Activated naive CD4-positive, alpha-beta T cell treated with anti-CD3 and anti-CD28 coated beads, Interleukin-2, amount 50 U/mL, for 24 hours (primary cell): ENCODE results near the gene KRTAP3-1.

Experiments
- H3K27ac Mint-ChIP-seq: one replicate; pipeline ENCODE4 v1.8.0; 2021; ENCODE audit warnings: mild to moderate bottlenecking, mixed read lengths
- H3K27me3 Mint-ChIP-seq: one replicate; pipeline ENCODE4 v1.8.0; 2021; ENCODE audit warnings: mixed read lengths
- H3K36me3 Mint-ChIP-seq: one replicate; pipeline ENCODE4 v1.8.0; 2021; ENCODE audit warnings: mixed read lengths
- H3K4me1 Mint-ChIP-seq: one replicate; pipeline ENCODE4 v1.8.0; 2021; ENCODE audit warnings: mixed read lengths
- H3K4me3 Mint-ChIP-seq: one replicate; pipeline ENCODE4 v1.8.0; 2021; ENCODE audit warnings: mild to moderate bottlenecking, mixed read lengths
- H3K9me3 Mint-ChIP-seq: one replicate; pipeline ENCODE4 v1.8.0; 2021; ENCODE audit warnings: mixed read lengths

KRTAP3-1 gene

DNA sequence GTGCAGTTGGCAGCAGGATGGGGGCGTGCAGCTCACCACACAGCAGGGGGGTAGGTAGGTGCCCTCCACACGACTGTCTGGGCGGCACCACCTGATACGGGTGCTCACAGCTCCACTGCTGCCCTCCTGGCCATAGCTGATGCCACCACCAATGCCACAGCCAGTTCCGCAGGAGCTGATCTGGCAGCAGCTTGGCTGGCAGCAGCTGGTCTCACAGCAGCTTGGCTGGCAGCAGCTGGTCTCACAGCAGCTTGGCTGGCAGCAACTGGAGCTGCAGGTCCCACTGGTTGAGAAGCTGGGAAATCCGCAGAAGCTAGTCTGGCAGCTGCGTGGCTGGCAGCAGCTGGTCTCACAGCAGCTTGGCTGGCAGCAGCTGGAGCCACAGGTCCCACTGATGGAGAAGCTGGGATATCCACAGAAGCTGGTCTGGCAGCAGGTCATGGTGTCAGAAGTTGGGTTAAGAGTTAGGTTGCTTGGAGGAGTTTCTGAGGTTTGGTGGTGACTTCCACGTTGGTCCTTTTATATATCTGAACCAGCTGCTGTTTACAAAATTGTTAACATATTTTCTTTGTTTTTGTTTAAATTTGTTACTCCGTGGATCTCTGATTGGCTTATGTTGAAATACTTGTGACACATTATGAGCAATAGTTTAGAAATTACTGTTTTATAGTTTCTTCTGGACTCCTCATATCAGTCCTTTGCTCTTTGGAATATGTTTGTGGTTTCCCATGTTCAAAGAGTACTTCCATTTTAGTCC is 18.0 kb upstream of the KRTAP3-1 start, which contains the start of gene KRTAP1-5:
Gene KRTAP1-5, minus strand, starts transcription at position 494 of the 757 bp plus-strand sequence. Its CDS starts 53 bp downstream, at position 441.
- H3K36me3 Mint-ChIP-seq = no peaks in the 10 kb centered on the region
- H3K4me1 Mint-ChIP-seq = no peaks in the 10 kb centered on the region
- no peaks in the 10 kb centered on the region for H3K9me3 Mint-ChIP-seq
- no peak within 1 kb of the TSS for H3K4me3 Mint-ChIP-seq
- no peak within 1 kb of the TSS for H3K27ac Mint-ChIP-seq
- H3K27me3 Mint-ChIP-seq = peaks cover 12% of the 10 kb centered on the region

DNA sequence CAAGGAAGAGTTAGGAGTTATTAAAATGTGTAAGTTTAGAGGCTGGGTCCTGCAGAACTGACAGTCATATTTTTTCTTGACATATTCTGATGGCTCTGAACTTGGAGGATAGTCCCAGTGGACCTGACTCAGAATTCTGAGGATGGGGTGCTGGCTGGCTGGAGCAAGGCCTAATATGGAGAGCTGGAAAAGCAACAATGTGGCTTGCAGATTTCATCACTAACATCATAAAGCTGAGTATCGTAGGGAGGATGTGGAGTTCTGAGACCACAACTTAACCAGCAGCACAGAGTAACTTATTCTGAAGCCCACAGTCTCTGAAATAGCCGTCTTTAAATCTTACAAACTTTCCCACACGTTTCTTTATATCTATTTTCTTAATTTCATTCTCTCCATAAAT is 15.8 kb upstream of the KRTAP3-1 start:
- Mint-ChIP-seq H3K4me1 (no peaks in the 10 kb centered on the region), H3K4me3 (no peak overlapping the region), H3K27me3 (peaks cover 8% of the 10 kb centered on the region)

DNA sequence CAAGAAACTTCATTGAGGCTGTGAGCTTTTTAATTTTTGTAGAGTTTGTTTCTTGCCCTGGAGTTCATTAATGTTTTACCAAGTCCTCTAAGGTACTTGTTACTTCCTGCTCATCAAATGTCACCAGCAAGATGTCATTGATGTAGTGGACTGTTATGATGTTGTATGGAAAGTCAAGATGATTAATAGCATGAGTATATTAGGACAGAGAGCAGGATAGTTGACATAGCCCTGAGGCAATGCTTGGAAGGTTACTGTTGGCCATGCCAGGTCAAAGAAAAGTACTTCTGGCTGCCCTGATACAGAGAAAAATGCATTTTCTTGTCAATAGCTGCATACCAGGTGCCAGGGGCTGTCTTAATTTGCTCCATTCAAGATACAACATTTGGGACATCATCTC is 11.4 kb upstream of the KRTAP3-1 start:
- H3K9me3 Mint-ChIP-seq = no peaks in the 10 kb centered on the region
- H3K27ac Mint-ChIP-seq = no peak overlapping the region
- H3K4me1 Mint-ChIP-seq = no peaks in the 10 kb centered on the region
- no peaks in the 10 kb centered on the region for H3K36me3 Mint-ChIP-seq
- no peak overlapping the region for H3K4me3 Mint-ChIP-seq
- H3K27me3 Mint-ChIP-seq = peaks cover 1% of the 10 kb centered on the region

More for the DNA sequence above, 15.8 kb upstream of the KRTAP3-1 start:
- no peaks in the 10 kb centered on the region for H3K9me3 Mint-ChIP-seq
- H3K36me3 Mint-ChIP-seq = no peaks in the 10 kb centered on the region
- H3K27ac Mint-ChIP-seq = no peak overlapping the region

DNA sequence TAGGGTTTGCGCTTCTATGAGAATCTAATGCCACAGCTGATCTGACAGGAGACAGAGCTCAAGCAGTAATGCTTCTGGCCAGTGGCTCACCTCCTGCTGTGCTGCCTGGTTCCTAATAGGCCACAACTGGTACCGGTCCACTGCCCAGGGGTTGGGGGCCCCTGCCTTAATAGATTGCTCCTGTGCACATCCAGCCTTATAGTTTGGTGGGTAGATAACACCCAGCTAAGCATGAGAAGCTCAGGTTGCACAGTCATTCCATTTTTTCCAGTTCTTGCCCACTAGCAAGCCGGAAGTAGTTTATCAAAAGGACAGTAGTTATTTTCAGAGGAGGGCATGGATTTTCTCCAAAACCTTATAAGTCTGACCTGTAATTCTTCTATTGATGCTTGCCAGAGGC is 10.5 kb upstream of the KRTAP3-1 start:
- H3K9me3 Mint-ChIP-seq = no peaks in the 10 kb centered on the region
- H3K27ac Mint-ChIP-seq = no peak overlapping the region
- no peaks in the 10 kb centered on the region for H3K36me3 Mint-ChIP-seq
- peaks cover 3% of the 10 kb centered on the region for H3K27me3 Mint-ChIP-seq
- H3K4me3 Mint-ChIP-seq = no peak overlapping the region
- no peaks in the 10 kb centered on the region for H3K4me1 Mint-ChIP-seq

DNA sequence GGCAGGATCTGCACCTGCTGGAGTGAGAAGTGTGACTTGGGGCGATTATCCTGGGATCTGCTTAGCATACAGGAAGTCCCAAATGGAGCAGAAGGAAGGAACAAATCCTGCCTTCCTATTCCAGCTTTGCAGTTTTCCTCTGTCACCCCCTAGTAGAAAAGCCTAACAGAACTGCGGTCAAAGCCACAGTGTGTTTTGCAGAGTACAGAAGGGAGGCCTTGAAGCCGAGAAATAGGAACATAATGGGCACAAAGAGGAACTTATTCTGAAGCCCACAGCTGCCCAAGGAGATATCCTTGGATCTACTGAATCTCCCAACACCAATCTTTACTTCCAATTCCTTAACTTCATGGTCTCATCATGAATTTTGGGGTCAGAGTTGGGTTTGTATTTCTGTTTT is 9.6 kb upstream of the KRTAP3-1 start:
- peaks cover 2% of the 10 kb centered on the region for H3K27me3 Mint-ChIP-seq
- H3K4me3 Mint-ChIP-seq = no peak overlapping the region
- no peak overlapping the region for H3K27ac Mint-ChIP-seq
- no peaks in the 10 kb centered on the region for H3K9me3 Mint-ChIP-seq
- no peaks in the 10 kb centered on the region for H3K36me3 Mint-ChIP-seq
- H3K4me1 Mint-ChIP-seq = no peaks in the 10 kb centered on the region

DNA sequence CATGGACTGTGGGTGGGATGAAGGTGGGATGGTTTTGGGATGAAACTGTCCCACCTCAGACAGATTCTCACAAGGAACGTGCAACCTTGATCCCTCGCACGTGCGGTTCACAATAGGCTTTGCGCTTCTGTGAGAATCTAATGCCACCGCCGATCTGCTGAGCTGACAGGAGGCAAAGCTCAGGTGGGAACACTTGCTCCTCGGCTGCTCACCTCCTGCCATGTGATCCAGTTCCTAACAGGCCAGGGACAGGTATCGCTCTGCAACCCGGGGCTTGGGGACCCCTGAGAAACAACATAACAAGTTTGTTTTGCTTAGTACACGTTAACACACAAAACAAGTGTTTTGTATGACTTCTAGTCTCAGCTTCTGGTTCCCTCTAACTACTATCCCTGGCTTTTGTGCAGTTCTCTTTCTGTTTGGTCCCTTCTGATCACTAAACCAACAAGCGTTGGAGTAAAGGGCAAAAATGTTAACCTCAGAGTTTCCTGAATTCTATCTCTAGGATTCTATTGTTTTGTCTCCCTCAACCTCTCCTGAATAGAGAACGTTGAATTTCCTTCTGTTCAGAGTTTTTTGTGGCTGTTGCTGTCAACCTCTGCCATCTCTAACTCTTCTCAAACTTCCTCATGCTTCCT is 7.8 kb upstream of the KRTAP3-1 start:
- H3K27me3 Mint-ChIP-seq = peaks cover 2% of the 10 kb centered on the region
- H3K36me3 Mint-ChIP-seq = no peaks in the 10 kb centered on the region
- H3K9me3 Mint-ChIP-seq = no peaks in the 10 kb centered on the region
- H3K27ac Mint-ChIP-seq = no peak overlapping the region
- H3K4me1 Mint-ChIP-seq = no peaks in the 10 kb centered on the region
- no peak overlapping the region for H3K4me3 Mint-ChIP-seq

DNA sequence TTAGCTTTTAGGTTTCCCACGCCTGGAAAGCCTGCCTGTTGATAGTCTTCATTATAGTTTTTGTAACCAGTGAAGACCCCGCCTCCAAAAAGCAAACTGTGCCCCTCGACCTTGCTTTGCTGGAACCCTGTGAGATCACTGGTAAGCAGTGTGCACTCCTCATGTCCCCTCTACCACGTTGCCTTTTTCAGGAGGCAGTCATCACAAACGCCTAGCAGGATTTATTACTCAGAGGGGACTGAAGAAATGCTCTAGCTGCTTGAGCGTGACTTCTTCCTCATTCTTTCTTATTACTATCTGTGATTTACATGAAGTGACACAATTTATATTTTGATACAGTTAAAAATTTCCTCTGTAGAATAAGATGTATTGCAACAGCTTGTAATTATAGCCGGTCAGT is 6.5 kb upstream of the KRTAP3-1 start:
- no peaks in the 10 kb centered on the region for H3K36me3 Mint-ChIP-seq
- peaks cover 2% of the 10 kb centered on the region for H3K27me3 Mint-ChIP-seq
- no peaks in the 10 kb centered on the region for H3K4me1 Mint-ChIP-seq
- H3K27ac Mint-ChIP-seq = no peak overlapping the region
- H3K9me3 Mint-ChIP-seq = no peaks in the 10 kb centered on the region
- H3K4me3 Mint-ChIP-seq = no peak overlapping the region

DNA sequence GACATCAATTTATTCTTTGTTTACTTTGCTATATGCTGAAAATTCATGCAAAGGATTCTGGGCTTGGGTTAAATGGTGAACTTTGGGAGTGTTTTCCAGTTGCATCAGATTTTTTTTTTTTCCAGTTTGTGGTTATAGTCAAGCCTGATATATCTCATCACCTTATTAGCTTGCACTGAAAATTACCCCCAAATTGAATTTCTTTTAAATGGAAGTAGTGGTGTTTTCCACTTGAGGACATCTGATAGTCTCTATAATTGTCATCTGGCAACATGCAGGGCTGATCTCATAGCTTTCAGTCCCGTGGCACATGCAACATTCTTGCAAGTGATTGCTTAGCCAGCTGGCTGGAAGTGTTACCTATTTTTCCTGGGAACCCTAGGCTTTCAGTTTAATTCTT is 4.7 kb upstream of the KRTAP3-1 start:
- H3K9me3 Mint-ChIP-seq = no peaks in the 10 kb centered on the region

DNA sequence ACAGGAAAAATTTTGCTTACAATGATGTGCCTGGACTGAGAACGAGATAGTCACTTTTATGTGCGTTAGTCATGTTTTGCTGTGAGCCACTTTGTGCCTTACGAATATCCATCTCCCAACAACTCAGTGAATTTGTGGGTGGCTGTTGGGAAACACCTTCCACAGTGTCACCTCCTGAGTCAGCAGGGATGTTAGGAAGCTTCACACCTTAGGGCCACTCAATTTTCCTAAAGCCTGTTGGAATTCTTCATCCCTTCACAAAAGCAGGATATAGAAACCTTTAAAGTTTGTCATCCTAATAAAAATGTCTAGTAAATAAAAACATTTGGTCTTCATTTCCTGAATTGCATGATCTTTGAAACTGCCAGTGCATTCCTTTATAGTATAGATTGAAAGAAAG is 4.3 kb upstream of the KRTAP3-1 start:
- H3K27me3 Mint-ChIP-seq = peaks cover 2% of the 10 kb centered on the region
- no peak overlapping the region for H3K27ac Mint-ChIP-seq
- no peaks in the 10 kb centered on the region for H3K4me1 Mint-ChIP-seq
- H3K9me3 Mint-ChIP-seq = no peaks in the 10 kb centered on the region
- H3K4me3 Mint-ChIP-seq = no peak overlapping the region
- H3K36me3 Mint-ChIP-seq = no peaks in the 10 kb centered on the region

More for the DNA sequence above, 4.7 kb upstream of the KRTAP3-1 start:
- Mint-ChIP-seq H3K4me3 (no peak overlapping the region), H3K27me3 (peaks cover 2% of the 10 kb centered on the region), H3K36me3 (no peaks in the 10 kb centered on the region), H3K4me1 (no peaks in the 10 kb centered on the region), H3K27ac (no peak overlapping the region)

DNA sequence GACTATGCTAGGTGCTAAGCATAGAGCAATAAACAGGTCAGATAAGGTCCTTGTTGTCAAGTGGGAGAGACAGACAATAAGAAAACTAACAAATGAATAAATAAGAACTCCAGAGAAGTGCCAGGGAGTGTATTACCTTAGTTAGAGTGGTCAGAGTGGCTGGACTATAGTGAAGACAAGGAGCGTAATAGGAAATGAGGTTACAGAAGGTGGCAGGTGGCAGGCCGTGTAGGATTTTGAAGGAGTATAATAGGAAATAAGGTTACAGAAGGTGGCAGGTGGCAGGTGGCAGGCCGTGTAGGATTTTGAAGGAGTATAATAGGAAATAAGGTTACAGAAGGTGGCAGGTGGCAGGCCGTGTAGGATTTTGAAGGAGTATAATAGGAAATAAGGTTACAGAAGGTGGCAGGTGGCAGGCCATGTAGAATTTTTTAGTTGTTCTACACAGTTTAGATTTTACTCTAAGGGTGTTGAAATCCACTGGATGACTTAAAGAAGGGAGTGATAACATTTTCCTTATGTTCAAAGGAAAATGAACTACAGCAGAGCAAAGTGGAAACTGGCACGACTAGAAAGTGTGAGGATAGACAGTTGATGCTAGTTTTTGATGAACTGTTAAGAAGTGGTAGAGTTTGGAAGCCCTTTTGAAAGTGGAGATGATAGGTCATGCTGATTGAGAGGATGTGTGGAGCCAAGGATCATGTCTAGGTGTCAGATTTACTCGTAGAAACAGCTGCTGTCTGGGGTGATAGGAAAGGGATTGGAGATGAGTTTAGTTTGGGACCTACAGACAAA is 3.6 kb upstream of the KRTAP3-1 start:
- Mint-ChIP-seq H3K9me3 (no peaks in the 10 kb centered on the region), H3K36me3 (no peaks in the 10 kb centered on the region), H3K27ac (peak overlapping the region; percentile 9), H3K27me3 (peaks cover 2% of the 10 kb centered on the region), H3K4me1 (no peaks in the 10 kb centered on the region), H3K4me3 (no peak overlapping the region)

DNA sequence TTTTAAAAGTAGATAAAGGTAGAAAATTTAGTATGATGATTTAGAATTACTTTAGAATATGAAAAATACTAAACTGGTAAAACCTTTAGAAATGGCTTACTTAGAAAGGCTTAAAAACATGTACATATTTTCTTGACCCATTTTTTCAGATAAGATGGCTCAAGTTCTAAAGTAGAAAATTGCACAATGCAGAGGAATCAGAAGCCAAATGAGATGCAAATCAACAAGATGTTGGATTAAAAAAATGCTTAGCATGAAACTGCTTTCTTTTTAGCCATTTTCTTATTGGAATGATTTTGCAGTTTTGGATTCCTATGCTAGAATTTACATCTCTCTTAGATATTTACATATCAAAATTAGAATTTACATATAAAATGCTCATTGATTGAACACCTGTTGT is 1.5 kb upstream of the KRTAP3-1 start:
- Mint-ChIP-seq H3K9me3 (no peaks in the 10 kb centered on the region), H3K27ac (no peak overlapping the region), H3K27me3 (peaks cover 2% of the 10 kb centered on the region), H3K4me1 (no peaks in the 10 kb centered on the region), H3K4me3 (no peak overlapping the region), H3K36me3 (no peaks in the 10 kb centered on the region)

DNA sequence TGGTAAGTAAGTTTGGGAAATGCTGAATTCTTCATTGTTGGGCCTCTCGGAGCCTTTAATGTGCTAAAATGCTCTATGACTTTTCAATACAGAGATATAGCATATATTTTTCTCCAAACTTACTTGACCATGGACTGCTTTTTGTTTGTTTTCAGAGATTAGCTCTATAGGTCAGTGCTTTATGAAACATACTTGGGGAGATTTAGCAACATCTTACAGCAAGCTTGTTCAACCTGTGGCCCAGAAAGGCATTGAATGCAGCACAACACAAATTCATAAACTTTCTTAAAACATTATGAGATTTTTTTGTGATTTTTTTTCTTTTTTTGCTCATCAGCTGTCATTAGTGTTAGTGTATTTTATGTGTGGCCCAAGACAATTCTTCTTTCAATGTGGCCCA is 1.0 kb upstream of the KRTAP3-1 start:
- Mint-ChIP-seq H3K27ac (no peak overlapping the region), H3K27me3 (peaks cover 2% of the 10 kb centered on the region), H3K4me3 (no peak overlapping the region), H3K36me3 (no peaks in the 10 kb centered on the region), H3K9me3 (no peaks in the 10 kb centered on the region), H3K4me1 (no peaks in the 10 kb centered on the region)

DNA sequence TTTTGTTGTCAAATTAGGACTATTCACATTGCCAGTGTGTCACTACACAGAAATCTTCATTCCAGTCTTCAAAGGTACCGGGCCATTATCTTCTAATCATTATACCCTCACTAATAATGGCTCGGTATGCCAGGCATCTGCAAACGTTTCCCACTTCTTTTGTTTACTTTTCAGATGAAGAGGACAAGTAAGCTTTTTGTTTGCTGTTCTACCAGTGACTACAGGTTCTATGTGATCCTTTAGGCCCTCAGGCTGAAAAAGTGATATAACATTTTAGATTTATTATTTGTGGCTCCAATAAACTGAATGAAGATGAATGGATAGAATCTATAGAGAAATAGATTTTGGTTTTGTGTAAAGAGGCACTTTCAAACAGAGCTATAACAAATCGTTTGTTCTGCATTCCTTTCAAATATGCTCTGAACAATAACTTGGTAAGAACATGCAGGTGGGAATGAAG is 403 bp upstream of the KRTAP3-1 start:
- no peaks in the 10 kb centered on the region for H3K27me3 Mint-ChIP-seq
- H3K9me3 Mint-ChIP-seq = no peaks in the 10 kb centered on the region
- H3K36me3 Mint-ChIP-seq = no peaks in the 10 kb centered on the region
- H3K4me3 Mint-ChIP-seq = no peak overlapping the region
- no peaks in the 10 kb centered on the region for H3K4me1 Mint-ChIP-seq
- H3K27ac Mint-ChIP-seq = no peak overlapping the region

DNA sequence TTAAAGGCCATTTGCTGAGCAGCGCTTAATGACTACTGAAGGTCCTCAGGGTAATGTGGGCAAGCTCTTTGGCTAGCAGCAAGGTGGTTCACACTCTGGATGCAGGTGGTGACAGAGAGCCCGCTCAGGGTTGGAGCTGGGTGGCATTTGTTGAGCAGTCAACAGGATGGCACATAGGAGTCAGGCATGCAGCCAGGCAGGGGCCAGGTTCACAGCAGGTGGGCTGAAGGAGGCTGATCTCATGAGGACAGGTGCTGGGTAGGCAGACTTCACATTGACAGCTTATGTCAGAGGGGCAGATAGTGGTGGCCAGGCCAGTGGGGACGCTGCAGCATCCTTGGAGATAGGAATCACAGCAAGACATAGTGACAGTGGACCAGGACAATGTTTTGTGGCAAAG is 4.5 kb downstream of the KRTAP3-1 start:
- Mint-ChIP-seq H3K4me1 (no peaks in the 10 kb centered on the region), H3K9me3 (no peaks in the 10 kb centered on the region)

DNA sequence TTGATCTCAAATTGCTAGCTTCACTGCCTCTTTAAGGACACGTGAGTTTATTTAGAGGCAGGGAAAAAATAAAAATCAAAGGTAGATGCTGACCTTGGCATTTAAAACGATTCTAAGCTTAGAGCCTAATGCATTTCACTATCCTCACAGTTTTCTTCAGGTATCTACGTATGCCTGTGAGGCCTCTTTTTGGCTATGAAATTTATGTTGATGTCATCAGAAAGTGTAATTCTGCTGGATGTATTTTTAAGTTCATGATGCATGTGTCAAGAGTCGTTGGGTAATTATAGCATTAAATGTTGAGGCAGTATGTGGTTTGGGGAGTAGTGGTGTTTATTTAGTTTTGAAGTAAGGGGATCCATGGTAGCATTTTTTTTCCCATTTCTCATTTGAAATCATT is 5.0 kb downstream of the KRTAP3-1 start:
- Mint-ChIP-seq H3K27me3 (peaks cover 4% of the 10 kb centered on the region), H3K36me3 (peaks cover 2% of the 10 kb centered on the region)

More for the DNA sequence above, 4.5 kb downstream of the KRTAP3-1 start:
- Mint-ChIP-seq H3K36me3 (peaks cover 2% of the 10 kb centered on the region), H3K27ac (no peak overlapping the region), H3K4me3 (no peak overlapping the region), H3K27me3 (peaks cover 2% of the 10 kb centered on the region)

DNA sequence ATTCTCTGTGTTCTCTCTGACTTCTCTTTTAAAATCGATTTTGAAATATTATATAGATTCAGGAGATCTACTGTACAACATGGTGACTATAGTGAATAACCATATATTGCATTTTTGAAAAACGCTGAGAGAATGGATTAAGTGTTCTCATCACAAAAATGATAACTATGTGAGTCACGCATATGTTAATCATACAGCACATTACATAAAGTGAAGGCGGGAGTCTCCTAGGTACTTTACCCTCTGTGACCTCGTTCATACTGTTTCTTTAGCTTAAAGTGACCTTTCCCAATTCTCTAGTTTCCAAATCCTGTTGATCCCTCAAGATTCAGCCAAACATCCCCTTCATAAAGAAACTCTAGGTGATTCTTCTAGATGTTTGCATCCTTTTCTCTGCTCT is 6.1 kb downstream of the KRTAP3-1 start:
- peaks cover 2% of the 10 kb centered on the region for H3K36me3 Mint-ChIP-seq
- H3K9me3 Mint-ChIP-seq = no peaks in the 10 kb centered on the region
- H3K4me1 Mint-ChIP-seq = no peaks in the 10 kb centered on the region
- H3K4me3 Mint-ChIP-seq = no peak overlapping the region
- peaks cover 7% of the 10 kb centered on the region for H3K27me3 Mint-ChIP-seq
- no peak overlapping the region for H3K27ac Mint-ChIP-seq

More for the DNA sequence above, 5.0 kb downstream of the KRTAP3-1 start:
- Mint-ChIP-seq H3K4me3 (no peak overlapping the region), H3K27ac (no peak overlapping the region), H3K9me3 (no peaks in the 10 kb centered on the region), H3K4me1 (no peaks in the 10 kb centered on the region)
